G401 (cell line): ENCODE data around the gene GNG3. TPM values are rescaled to one million over a fixed set of nuclear protein-coding genes. Genes with fewer than 3 reads are reported as not detected.
"Not testable (repeated sequence)": the region's sequence is repeated elsewhere in the genome, so short reads cannot be mapped to it uniquely, and the experiment has no call there.

Experiments
- DNase-seq: peaks from one replicate; pipeline ENCODE4 v3.0.0-alpha.2; 2015; ENCODE audit warnings: low spot score
- in situ Hi-C: cut with HindIII; loops from 2 replicates; pipeline ENCODE4 v1.10.0; 2016; ENCODE audit warnings: low sequenced_read_pairs, mixed read lengths
- total RNA-seq: library from RNA; depleted of rRNA; stranded (reverse); fragments of >200 nt; shearing (Covaris generic); gene quantifications from 2 replicates; pipeline ENCODE4 v1.2.3, GENCODE V29; 2014

Gene GNG3
- total RNA-seq, 1 experiment from 2014 or later = 0.14 TPM

- in situ Hi-C loops = loop anchor here (5.0 kb wide), 1 partner anchor 41 kb away; the partner anchor contains the start of genes LBHD1 and UQCC3
- DNase-seq = no peak
These were observed 5.9 kb downstream of the GNG3 start for GRCh38 chr11:62713343-62713742.

- in situ Hi-C loops = no loop called here
- DNase-seq = no peak
These were observed 8.0 kb downstream of the GNG3 start for GRCh38 chr11:62715150-62716130.

- in situ Hi-C loops = no loop called here
- DNase-seq = no peak
These were observed 8.7 kb downstream of the GNG3 start for GRCh38 chr11:62716206-62716605.

GRCh38 chr11:62716816-62717215 lies 9.3 kb downstream of the GNG3 start:
- in situ Hi-C loops = no loop called here
- DNase-seq = no peak

GRCh38 chr11:62719302-62719978 lies 12.0 kb downstream of the GNG3 start:
- in situ Hi-C loops = no loop called here
- DNase-seq = no peak

GRCh38 chr11:62721994-62722393 lies 14.5 kb downstream of the GNG3 start:
- in situ Hi-C loops = no loop called here
- DNase-seq = no peak

- in situ Hi-C loops = no loop called here
- DNase-seq = peak; percentile 77
These were observed 16.7 kb downstream of the GNG3 start for GRCh38 chr11:62724171-62724570.

- in situ Hi-C loops = no loop called here
- no peak for DNase-seq
These were observed 18.2 kb downstream of the GNG3 start for GRCh38 chr11:62725646-62726045.

GRCh38 chr11:62726156-62726914 lies 18.9 kb downstream of the GNG3 start:
- DNase-seq = no peak

GRCh38 chr11:62726915-62727164 lies 19.4 kb downstream of the GNG3 start:
- peak; percentile 32 for DNase-seq

More at GRCh38 chr11:62726156-62726914, 18.9 kb downstream of the GNG3 start:
- in situ Hi-C loops = no loop called here

GRCh38 chr11:62727165-62727871 lies 19.8 kb downstream of the GNG3 start, which contains the start of gene HNRNPUL2:
Gene HNRNPUL2 (minus strand): TSS chr11:62727457. CDS start chr11:62727156, 301 bp downstream.
- in situ Hi-C loops = no loop called here
- peak; percentile 98 for DNase-seq

More at GRCh38 chr11:62726915-62727164, 19.4 kb downstream of the GNG3 start:
- in situ Hi-C loops = no loop called here

GRCh38 chr11:62727872-62728170 lies 20.3 kb downstream of the GNG3 start:
- in situ Hi-C loops = no loop called here
- DNase-seq = peak; percentile 97

GRCh38 chr11:62728171-62728988 lies 20.9 kb downstream of the GNG3 start, which contains the start of gene TTC9C:
Gene TTC9C (plus strand): TSS chr11:62728486. CDS start chr11:62728849, 363 bp downstream.
- in situ Hi-C loops = no loop called here
- DNase-seq = peak; percentile 94

GRCh38 chr11:62730076-62730475 lies 22.6 kb downstream of the GNG3 start:
- DNase-seq, in situ Hi-C loops: not testable (repeated sequence)

GRCh38 chr11:62732830-62733229 lies 25.4 kb downstream of the GNG3 start:
- in situ Hi-C loops = no loop called here
- DNase-seq = peak; percentile 58

- in situ Hi-C loops = no loop called here
- peak; percentile 72 for DNase-seq
These were observed 29.7 kb downstream of the GNG3 start for GRCh38 chr11:62737196-62737595.

GRCh38 chr11:62747475-62748160 lies 40.1 kb downstream of the GNG3 start:
- DNase-seq = no peak
- in situ Hi-C loops = no loop called here

- in situ Hi-C loops, DNase-seq: not testable (repeated sequence)
These were observed 42.5 kb downstream of the GNG3 start for GRCh38 chr11:62749931-62750330.
